Right hindlimb (tissue), 1 donor: ENCODE results near the gene SLC39A10.
"Not testable (repeated sequence)": the region's sequence is repeated elsewhere in the genome, so short reads cannot be mapped to it uniquely, and the experiment has no call there.

ENCODE experiments used
- DNase-seq: peaks from one replicate; pipeline ENCODE4 v3.0.0-alpha.2; 2018

Gene SLC39A10

GRCh38 chr2:195674491-195675221 is 17.6 kb downstream of the SLC39A10 start:
- DNase-seq: no peak

GRCh38 chr2:195675783-195676427 is 18.9 kb downstream of the SLC39A10 start:
- no peak for DNase-seq

- no peak for DNase-seq
Observed at GRCh38 chr2:195677290-195677689, 20.3 kb downstream of the SLC39A10 start.

- DNase-seq: no peak
Observed at GRCh38 chr2:195677884-195678283, 20.9 kb downstream of the SLC39A10 start.

- no peak for DNase-seq
Observed at GRCh38 chr2:195682077-195682476, 25.1 kb downstream of the SLC39A10 start.

GRCh38 chr2:195683174-195683573 is 26.1 kb downstream of the SLC39A10 start:
- no peak for DNase-seq

- no peak for DNase-seq
Observed at GRCh38 chr2:195686564-195686963, 29.5 kb downstream of the SLC39A10 start.

GRCh38 chr2:195687320-195688086 is 30.5 kb downstream of the SLC39A10 start:
- no peak for DNase-seq

GRCh38 chr2:195692531-195692930 is 35.5 kb downstream of the SLC39A10 start:
- not testable (repeated sequence) for DNase-seq

- no peak for DNase-seq
Observed at GRCh38 chr2:195694553-195694952, 37.5 kb downstream of the SLC39A10 start.

GRCh38 chr2:195695002-195695631 is 38.1 kb downstream of the SLC39A10 start:
- DNase-seq: no peak

- DNase-seq: no peak
Observed at GRCh38 chr2:195696012-195696411, 39.0 kb downstream of the SLC39A10 start.

GRCh38 chr2:195697681-195698220 is 40.7 kb downstream of the SLC39A10 start:
- no peak for DNase-seq

- DNase-seq: no peak
Observed at GRCh38 chr2:195700480-195700879, 43.5 kb downstream of the SLC39A10 start.

- no peak for DNase-seq
Observed at GRCh38 chr2:195706161-195706900, 49.3 kb downstream of the SLC39A10 start.

- DNase-seq: no peak
Observed at GRCh38 chr2:195709901-195710806, 53.1 kb downstream of the SLC39A10 start.

GRCh38 chr2:195711478-195711877 is 54.5 kb downstream of the SLC39A10 start:
- DNase-seq: no peak

- no peak for DNase-seq
Observed at GRCh38 chr2:195716466-195716865, 59.4 kb downstream of the SLC39A10 start.

GRCh38 chr2:195721042-195721441 is 64.0 kb downstream of the SLC39A10 start:
- DNase-seq: no peak

- no peak for DNase-seq
Observed at GRCh38 chr2:195722075-195722474, 65.0 kb downstream of the SLC39A10 start.

GRCh38 chr2:195727106-195727505 is 70.1 kb downstream of the SLC39A10 start:
- DNase-seq: no peak
